IMR-90 (cell line): ENCODE measurements around the gene HNRNPD. TPM values are rescaled to one million over a fixed set of nuclear protein-coding genes. Genes with fewer than 3 reads are reported as not detected.

Experiments used
- ATAC-seq: fragments of 200-7000 bp; cut with Tn5 transposase; 2 replicates; pipeline ENCODE4 v1.9.1; 2020; ENCODE audit warnings: low read depth, mild to moderate bottlenecking, moderate library complexity
- BruUV-seq: library from RNA; stranded (reverse); fragments of 400-500 nt; replicated peaks from 2 replicates; lab custom pipeline; 2021; lab: Mats Ljungman, UMichigan
- CTCF ChIA-PET: fragments of 300-600 bp; formaldehyde crosslinking; extraction: SDS; loops from one replicate; lab custom pipeline; 2021; ENCODE audit warnings: antibody characterized with exemption; lab: Yijun Ruan, JAX
- POLR2A ChIA-PET: fragments of 300-600 bp; sonication (Branson Sonifier 250); formaldehyde crosslinking; loops from one replicate; lab custom pipeline; 2022; ENCODE audit warnings: antibody characterized with exemption; ENCODE audit not compliant: unreplicated experiment; lab: Charles Lee
- DNase-seq: peaks from one replicate; pipeline ENCODE4 v3.0.0; 2013
- H2AFZ ChIP-seq: replicated peaks from 2 replicates; pipeline ENCODE3; 2013; ENCODE audit warnings: low read length, mild to moderate bottlenecking; ENCODE audit not compliant: poor library complexity
- H2AK5ac ChIP-seq: 2 replicates; pipeline ENCODE4 v1.6.1; 2013; ENCODE audit warnings: low read depth, low read length, inconsistent platforms
- H2AK9ac ChIP-seq: replicated peaks from 2 replicates; pipeline ENCODE3; 2013; ENCODE audit warnings: mild to moderate bottlenecking, low read depth, low read length, moderate library complexity; ENCODE audit not compliant: poor library complexity
- H2BK120ac ChIP-seq: 2 replicates; pipeline ENCODE4 v1.6.1; 2013; ENCODE audit warnings: low read depth, low read length, inconsistent platforms
- H2BK15ac ChIP-seq: 3 replicates; pipeline ENCODE4 v1.6.1; 2013; ENCODE audit warnings: low read depth, low read length, inconsistent platforms
- H2BK20ac ChIP-seq: 2 replicates; pipeline ENCODE4 v1.6.1; 2013; ENCODE audit warnings: low read depth, mild to moderate bottlenecking, inconsistent platforms, low read length, moderate library complexity
- H2BK5ac ChIP-seq: 2 replicates; pipeline ENCODE4 v1.6.1; 2013; ENCODE audit warnings: mild to moderate bottlenecking, low read depth, low read length, inconsistent platforms; ENCODE audit not compliant: poor library complexity, severe bottlenecking
- H3K14ac ChIP-seq: replicated peaks from 2 replicates; pipeline ENCODE4 v1.6.1; 2013; ENCODE audit warnings: low read depth, low read length, inconsistent platforms
- H3K18ac ChIP-seq: 2 replicates; pipeline ENCODE4 v1.6.1; 2013; ENCODE audit warnings: low read depth, low read length, control low read depth
- H3K23ac ChIP-seq: 2 replicates; pipeline ENCODE4 v1.6.1; 2013; ENCODE audit warnings: low read depth, low read length, inconsistent platforms
- H3K27ac ChIP-seq: 2 replicates; pipeline ENCODE4 v1.5.1; 2013; ENCODE audit warnings: mild to moderate bottlenecking, control low read depth, low read length; ENCODE audit not compliant: insufficient read depth
- H3K27me3 ChIP-seq: 2 replicates; pipeline ENCODE4 v1.6.1; 2013; ENCODE audit warnings: low read length; ENCODE audit not compliant: control insufficient read depth, insufficient read depth
- H3K36me3 ChIP-seq: 2 replicates; pipeline ENCODE4 v1.6.1; 2013; ENCODE audit warnings: low read length, mixed read lengths; ENCODE audit not compliant: control insufficient read depth, insufficient read depth
- H3K4ac ChIP-seq: 2 replicates; pipeline ENCODE4 v1.6.1; 2013; ENCODE audit warnings: low read depth, low read length, inconsistent platforms
- H3K4me1 ChIP-seq: 2 replicates; pipeline ENCODE4 v1.6.1; 2013; ENCODE audit warnings: low read length, mixed read lengths; ENCODE audit not compliant: control insufficient read depth, insufficient read depth
- H3K4me2 ChIP-seq: 2 replicates; pipeline ENCODE4 v1.6.1; 2013; ENCODE audit warnings: low read depth, mild to moderate bottlenecking, control low read depth, low read length, moderate library complexity
- H3K4me3 ChIP-seq: 2 replicates; pipeline ENCODE4 v1.5.1; 2013; ENCODE audit warnings: low read depth, mild to moderate bottlenecking, control low read depth, low read length, moderate library complexity; ENCODE audit not compliant: insufficient read depth
- H3K56ac ChIP-seq: 2 replicates; pipeline ENCODE4 v1.6.1; 2013; ENCODE audit warnings: low read length, inconsistent platforms; ENCODE audit not compliant: insufficient read depth; ENCODE audit errors: extremely low read depth
- H3K79me1 ChIP-seq, 2 experiments: 2 replicates each; pipeline ENCODE4 v1.6.1; 2013; ENCODE audit warnings: low read length in 2 of 2, inconsistent platforms in 1 of 2, low read depth in 1 of 2
- H3K9ac ChIP-seq: 2 replicates; pipeline ENCODE4 v1.6.1; 2013; ENCODE audit warnings: low read depth, low read length, control low read depth
- H3K9me1 ChIP-seq: 2 replicates; pipeline ENCODE4 v1.6.1; 2013; ENCODE audit warnings: low read length, inconsistent platforms; ENCODE audit not compliant: insufficient read depth
- H3K9me3 ChIP-seq: 2 replicates; pipeline ENCODE4 v1.6.1; 2013; ENCODE audit warnings: low read length; ENCODE audit not compliant: control insufficient read depth, insufficient read depth
- H4K20me1 ChIP-seq: 2 replicates; pipeline ENCODE4 v1.6.1; 2013; ENCODE audit warnings: low read length, inconsistent platforms; ENCODE audit not compliant: insufficient read depth
- H4K5ac ChIP-seq: 2 replicates; pipeline ENCODE4 v1.6.1; 2013; ENCODE audit warnings: mild to moderate bottlenecking, low read depth, low read length, control low read depth
- H4K8ac ChIP-seq, 2 experiments: 2 replicates each; pipeline ENCODE4 v1.6.1; 2013; ENCODE audit warnings: low read depth in 2 of 2, low read length in 2 of 2, control low read depth in 1 of 2, inconsistent platforms in 1 of 2
- H4K91ac ChIP-seq: 2 replicates; pipeline ENCODE4 v1.6.1; 2013; ENCODE audit warnings: low read depth, low read length, inconsistent platforms; ENCODE audit not compliant: insufficient read depth
- CEBPB ChIP-seq: IDR thresholded peaks from 2 replicates; pipeline ENCODE4 v1.6.1; 2012; ENCODE audit warnings: low read depth, low read length, improper control_type of control experiment
- MAFK ChIP-seq: IDR thresholded peaks from 2 replicates; pipeline ENCODE4 v1.6.1; 2012; ENCODE audit warnings: low read depth, low read length, improper control_type of control experiment
- MAZ ChIP-seq: IDR thresholded peaks from 2 replicates; pipeline ENCODE4 v1.6.1; 2012; ENCODE audit warnings: low read depth, mild to moderate bottlenecking, low read length, improper control_type of control experiment, moderate library complexity, borderline replicate concordance
- MXI1 ChIP-seq: IDR thresholded peaks from 2 replicates; pipeline ENCODE4 v1.6.1; 2012; ENCODE audit warnings: low read depth, mild to moderate bottlenecking, low read length, moderate library complexity, borderline replicate concordance
- RAD21 ChIP-seq: IDR thresholded peaks from 2 replicates; pipeline ENCODE4 v1.6.1; 2012; ENCODE audit warnings: low read length, improper control_type of control experiment
- RCOR1 ChIP-seq: IDR thresholded peaks from 2 replicates; pipeline ENCODE4 v1.6.1; 2012; ENCODE audit warnings: mild to moderate bottlenecking, low read length, improper control_type of control experiment; ENCODE audit not compliant: insufficient replicate concordance
- SMC3 ChIP-seq: fragments of 150-350 bp; IDR thresholded peaks from 2 replicates; pipeline ENCODE4 v1.6.1; 2016; ENCODE audit warnings: low read depth, mild to moderate bottlenecking, antibody characterized with exemption, low read length, moderate library complexity
- WGBS, 2 experiments: methylation state at CpG; one replicate each; pipeline versions ENCODE4 v1.1.5 to v1.1.7; 2013; ENCODE audit warnings: missing lambda C conversion rate in 2 of 2; ENCODE audit not compliant: insufficient read length in 1 of 2; ENCODE audit errors: extremely low coverage in 2 of 2; 5-methylcytosine and 5-hydroxymethylcytosine counted together
- dilution Hi-C: fragments of 300-500 bp; cut with HindIII; formaldehyde crosslinking; loops from one replicate; pipeline ENCODE4 v1.14.3; 2018; ENCODE audit warnings: low sequenced_read_pairs; ENCODE audit not compliant: unreplicated experiment
- in situ Hi-C: fragments of 300-500 bp; cut with MboI; formaldehyde crosslinking; loops from 3 replicates; pipeline ENCODE4 v1.14.3; 2019; ENCODE audit warnings: low sequenced_read_pairs, inconsistent platforms, mixed read lengths
- intact Hi-C: fragments of 100-400 bp; cut with micrococcal nuclease; formaldehyde crosslinking; loops from 2 replicates; pipeline ENCODE4 v1.10.0; 2022
- polyA plus RNA-seq, 3 experiments: library from polyadenylated mRNA; depleted of rRNA; stranded (reverse); fragments of >200 nt; gene quantifications; 2 replicates each; pipeline ENCODE4 v1.2.3, GENCODE V29; 2012; ENCODE audit warnings: low replicate concordance in 1 of 3
- total RNA-seq: library from RNA; depleted of rRNA; stranded (reverse); fragments of >200 nt; gene quantifications from 2 replicates; pipeline ENCODE4 v1.2.3, GENCODE V29; 2012
- TF ChIP-seq, protein P1 (sequence below): fragments of 150-350 bp; IDR thresholded peaks from 2 replicates; pipeline ENCODE4 v1.6.1; 2017; ENCODE audit warnings: mild to moderate bottlenecking, antibody characterized with exemption, low read length, low read depth
- TF ChIP-seq, protein P2 (sequence below): conservative IDR thresholded peaks from 2 replicates; pipeline ENCODE4 v1.5.1; 2012; ENCODE audit warnings: mild to moderate bottlenecking, low read depth, low read length, improper control_type of control experiment

The HNRNPD gene
- total and polyA plus RNA-seq, 2 of the 4 experiments (the other 2 are of a cell fraction) = 9.7 to 142 TPM

DNA sequence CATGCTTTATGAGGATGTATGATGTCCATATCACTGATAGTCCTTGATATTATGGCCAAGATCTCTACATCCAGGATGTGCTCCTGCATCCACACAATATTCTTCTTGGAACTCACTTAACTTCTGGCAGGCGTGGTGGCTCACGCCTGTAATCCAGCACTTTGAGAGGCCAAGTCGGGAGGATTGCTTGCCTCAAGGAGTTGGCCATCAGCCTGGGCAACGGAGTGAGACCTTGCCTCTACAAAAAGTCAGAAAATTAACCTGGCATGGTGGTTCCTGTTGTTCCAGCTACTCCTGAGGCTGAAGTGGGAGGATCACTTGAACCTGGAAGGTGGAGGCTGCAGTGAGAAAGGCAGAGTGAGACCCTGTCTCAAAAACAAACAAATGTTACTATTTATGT lies 2.3 kb upstream of the HNRNPD start:
- Histone ChIP-seq H4K91ac (no peak overlapping the region), H3K9ac (no peak overlapping the region), H3K56ac (no peak overlapping the region), H3K9me1 (peaks cover 6% of the 10 kb centered on the region; the same call in 1 of the 2 replicates), H3K18ac (no peak overlapping the region), H2BK5ac (no peak overlapping the region), H3K14ac (no peak overlapping the region), H2BK120ac (no peak overlapping the region), H2AK5ac (no peak overlapping the region), H2BK15ac (no peak overlapping the region), H2AK9ac (no peak overlapping the region), H3K9me3 (no peaks in the 10 kb centered on the region), H4K8ac (no peak overlapping the region), H3K79me1 (peaks cover 22 to 56% of the 10 kb centered on the region in 2 experiments), H3K4me3 (no peak overlapping the region), H3K4ac (no peak overlapping the region), H2BK20ac (no peak overlapping the region), H4K20me1 (peaks cover 25% of the 10 kb centered on the region), H3K4me2 (0 out of 2 replicates have a peak overlapping the region, but pooled peaks have one; percentile 4), H3K23ac (peak overlapping the region; percentile 69; the same call in 1 of the 2 replicates), H3K27me3 (no peaks in the 10 kb centered on the region), H3K27ac (no peak overlapping the region), H4K5ac (no peak overlapping the region), H3K4me1 (no peaks in the 10 kb centered on the region), H2AFZ (no peak overlapping the region), H3K36me3 (peaks cover 4% of the 10 kb centered on the region)
- TF ChIP-seq SMC3 = no peak
- no peak for TF ChIP-seq MXI1
- no peak for TF ChIP-seq RCOR1
- TF ChIP-seq CEBPB = no peak
- TF ChIP-seq RAD21 = no peak
- no peak for TF ChIP-seq MAFK
- TF ChIP-seq, protein P1, sequence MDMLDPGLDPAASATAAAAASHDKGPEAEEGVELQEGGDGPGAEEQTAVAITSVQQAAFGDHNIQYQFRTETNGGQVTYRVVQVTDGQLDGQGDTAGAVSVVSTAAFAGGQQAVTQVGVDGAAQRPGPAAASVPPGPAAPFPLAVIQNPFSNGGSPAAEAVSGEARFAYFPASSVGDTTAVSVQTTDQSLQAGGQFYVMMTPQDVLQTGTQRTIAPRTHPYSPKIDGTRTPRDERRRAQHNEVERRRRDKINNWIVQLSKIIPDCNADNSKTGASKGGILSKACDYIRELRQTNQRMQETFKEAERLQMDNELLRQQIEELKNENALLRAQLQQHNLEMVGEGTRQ = no peak
- TF ChIP-seq, protein P2, sequence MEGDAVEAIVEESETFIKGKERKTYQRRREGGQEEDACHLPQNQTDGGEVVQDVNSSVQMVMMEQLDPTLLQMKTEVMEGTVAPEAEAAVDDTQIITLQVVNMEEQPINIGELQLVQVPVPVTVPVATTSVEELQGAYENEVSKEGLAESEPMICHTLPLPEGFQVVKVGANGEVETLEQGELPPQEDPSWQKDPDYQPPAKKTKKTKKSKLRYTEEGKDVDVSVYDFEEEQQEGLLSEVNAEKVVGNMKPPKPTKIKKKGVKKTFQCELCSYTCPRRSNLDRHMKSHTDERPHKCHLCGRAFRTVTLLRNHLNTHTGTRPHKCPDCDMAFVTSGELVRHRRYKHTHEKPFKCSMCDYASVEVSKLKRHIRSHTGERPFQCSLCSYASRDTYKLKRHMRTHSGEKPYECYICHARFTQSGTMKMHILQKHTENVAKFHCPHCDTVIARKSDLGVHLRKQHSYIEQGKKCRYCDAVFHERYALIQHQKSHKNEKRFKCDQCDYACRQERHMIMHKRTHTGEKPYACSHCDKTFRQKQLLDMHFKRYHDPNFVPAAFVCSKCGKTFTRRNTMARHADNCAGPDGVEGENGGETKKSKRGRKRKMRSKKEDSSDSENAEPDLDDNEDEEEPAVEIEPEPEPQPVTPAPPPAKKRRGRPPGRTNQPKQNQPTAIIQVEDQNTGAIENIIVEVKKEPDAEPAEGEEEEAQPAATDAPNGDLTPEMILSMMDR = no peak
- TF ChIP-seq MAZ = no peak
- CTCF ChIA-PET = no interaction called here
- no TSS peak for BruUV-seq
- no peak for DNase-seq
- in situ Hi-C loops = no loop called here
- dilution Hi-C loops = no loop called here
- 92% methylated on average over 2 of the region's 4 CpGs; no CpG with 5 or more reads in 1 of the 2 experiments for WGBS, 2 experiments
- intact Hi-C loops = no loop called here
- no peak for ATAC-seq
- POLR2A ChIA-PET = no interaction called here
